Pulmonary artery endothelial cell (primary cell): ENCODE measurements around the gene COMTD1. TPM values are rescaled to one million over a fixed set of nuclear protein-coding genes. Genes with fewer than 3 reads are reported as not detected.
"Not testable (repeated sequence)": the region's sequence is repeated elsewhere in the genome, so short reads cannot be mapped to it uniquely, and the experiment has no call there.

Experiments used
- DNase-seq: peaks from one replicate; pipeline ENCODE4 v3.0.0-alpha.2; 2011; ENCODE audit warnings: low read depth, low spot score
- total RNA-seq: library from RNA; depleted of rRNA; stranded (reverse); fragments of >200 nt; gene quantifications from 2 replicates; pipeline ENCODE4 v1.2.3, GENCODE V29; 2014

Gene COMTD1
- total RNA-seq, 1 donor from 2014 or later, result 10.1 TPM

DNA sequence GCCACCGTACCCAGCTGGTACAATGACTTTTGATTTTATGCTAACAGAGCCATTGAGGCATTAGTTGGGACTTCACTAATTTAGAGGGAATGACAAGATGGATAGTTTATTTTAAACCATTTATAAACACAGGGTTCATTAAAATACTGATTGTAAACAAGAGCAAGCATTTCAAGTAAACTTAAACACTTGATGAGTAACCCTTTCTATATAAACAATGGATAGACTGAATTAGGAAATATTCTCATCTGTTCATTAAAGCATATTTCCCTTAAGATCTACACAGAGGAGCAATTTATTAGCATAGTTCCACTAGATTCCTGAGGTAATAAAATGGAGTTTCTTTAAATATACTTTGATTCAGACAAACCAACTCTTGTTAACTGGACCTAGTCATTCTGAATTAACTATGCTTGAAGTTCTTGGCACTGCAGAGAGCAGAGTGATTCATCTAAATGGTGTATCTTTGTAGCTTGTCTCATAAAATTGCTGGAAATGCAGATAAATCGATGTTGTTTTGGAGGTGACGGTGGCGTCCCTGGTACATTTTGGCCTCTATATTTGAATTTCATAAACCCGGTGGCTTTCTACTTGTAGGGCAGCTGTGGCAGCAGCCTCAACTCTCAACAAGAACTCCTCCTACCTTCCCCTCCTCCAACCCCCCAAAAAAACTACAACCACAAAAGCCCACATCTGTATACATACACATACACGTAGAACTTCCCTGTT lies 40.6 kb downstream of the COMTD1 start:
- no peak for DNase-seq

DNA sequence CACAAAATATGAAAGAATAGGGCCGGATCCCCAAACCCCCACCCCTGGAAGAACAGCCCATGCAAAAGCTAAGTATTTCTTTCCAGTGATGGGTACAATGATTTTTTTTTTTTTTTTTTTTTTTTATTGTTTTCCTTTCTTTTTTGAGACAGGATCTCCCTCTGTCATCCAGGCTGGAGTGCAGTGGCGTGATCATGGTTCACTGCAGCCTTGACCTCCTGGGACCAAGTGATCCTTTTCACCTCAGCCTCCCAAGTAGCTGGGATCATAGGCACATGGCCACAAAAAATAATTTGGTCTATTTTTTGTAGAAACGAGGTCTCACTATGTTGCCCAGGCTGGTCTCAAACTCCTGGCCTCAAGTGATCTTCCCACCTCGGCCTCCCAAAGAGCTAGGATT lies 41.1 kb downstream of the COMTD1 start:
- not testable (repeated sequence) for DNase-seq

DNA sequence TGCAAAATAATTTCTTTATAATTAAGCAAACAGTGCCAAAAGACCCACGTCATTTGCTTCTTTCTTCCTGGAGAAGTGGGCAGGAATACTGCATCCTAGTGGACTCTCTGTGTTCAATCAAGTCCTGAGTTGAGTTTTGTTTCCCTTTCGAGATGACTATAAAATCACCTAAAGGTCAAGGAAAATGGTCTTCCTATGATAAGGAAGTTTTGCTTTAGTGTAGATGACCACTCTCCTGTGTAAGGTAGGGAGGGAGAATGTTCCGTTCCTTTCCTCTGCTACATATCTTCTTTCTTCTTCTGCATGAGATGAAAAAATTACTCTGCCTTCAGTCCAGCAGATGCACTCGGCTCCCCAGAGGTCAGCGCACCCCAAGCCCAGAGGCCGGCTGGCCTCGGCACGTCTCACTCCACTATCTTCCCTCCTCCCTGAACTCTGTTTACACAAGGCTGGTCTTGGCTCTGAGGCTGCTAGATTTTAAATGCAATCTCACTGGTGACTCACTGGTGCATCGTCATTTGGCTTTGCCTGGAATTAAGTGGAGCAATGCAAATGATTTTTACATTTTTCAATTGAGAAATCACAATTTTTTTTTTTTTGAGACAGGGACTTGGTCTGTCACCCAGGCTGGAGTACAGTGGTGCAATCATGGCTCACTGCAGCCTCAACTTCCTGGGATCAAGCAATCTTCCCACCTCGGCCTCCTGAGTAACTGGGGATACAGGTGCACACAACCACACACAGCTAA lies 43.8 kb downstream of the COMTD1 start:
- no peak for DNase-seq

DNA sequence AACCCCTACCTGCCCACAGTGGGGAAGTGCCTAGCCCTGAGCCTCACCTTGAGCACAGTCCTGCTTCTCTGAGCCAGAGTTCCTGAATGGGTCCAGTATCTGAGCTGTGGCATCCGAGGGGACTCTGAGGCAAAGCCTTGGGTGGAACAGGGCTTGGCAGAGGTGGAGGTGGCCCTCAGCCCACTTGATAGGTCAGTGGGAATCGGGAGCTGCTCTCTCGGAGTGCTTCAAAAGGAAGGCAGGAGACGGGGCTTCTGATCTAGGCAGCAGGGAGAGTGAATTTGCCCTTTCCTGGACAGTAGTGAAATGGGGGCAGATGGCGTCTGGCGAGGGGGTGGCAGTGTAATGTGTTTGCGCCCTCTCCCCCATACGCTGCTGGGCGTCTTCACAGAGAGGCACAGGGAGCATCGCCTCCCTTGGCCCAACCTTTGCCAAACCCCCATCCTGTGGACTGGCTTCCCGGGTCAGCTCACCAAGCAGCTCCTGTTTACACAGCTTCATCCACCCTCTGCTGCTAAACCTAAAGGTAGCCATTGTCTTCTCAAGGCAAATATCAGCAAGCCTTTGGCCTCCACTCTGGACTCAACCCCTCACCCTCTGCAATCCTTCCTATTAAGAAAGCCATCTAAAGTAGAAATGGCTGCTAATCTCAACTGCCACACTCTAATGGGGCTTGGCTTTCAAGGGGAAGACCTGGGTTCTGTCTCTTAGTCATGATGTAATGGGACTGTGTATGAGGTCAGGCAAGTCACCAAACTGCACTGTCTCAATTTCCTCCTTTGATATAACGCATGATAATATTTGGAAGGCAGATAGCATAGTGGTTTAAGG lies 46.3 kb downstream of the COMTD1 start:
- no peak for DNase-seq

DNA sequence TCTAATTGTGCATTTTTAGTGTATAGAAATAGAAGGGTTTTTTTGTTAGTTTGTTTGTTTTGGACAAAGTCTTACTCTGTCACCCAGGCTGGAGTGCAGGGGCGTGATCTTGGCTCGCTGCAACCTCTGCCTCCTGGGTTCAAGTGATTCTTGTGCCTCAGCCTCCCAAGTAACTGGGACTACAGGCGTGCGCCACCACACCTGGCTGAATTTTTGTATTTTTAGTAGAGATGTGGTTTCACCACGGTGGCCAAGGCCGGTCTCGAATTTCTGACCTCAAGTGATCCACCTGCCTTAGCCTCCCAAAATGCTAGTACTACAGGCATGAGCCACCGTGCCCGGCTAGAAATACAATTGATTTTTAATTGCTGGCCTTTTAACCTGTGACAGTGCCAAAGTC lies 47.2 kb downstream of the COMTD1 start:
- not testable (repeated sequence) for DNase-seq

DNA sequence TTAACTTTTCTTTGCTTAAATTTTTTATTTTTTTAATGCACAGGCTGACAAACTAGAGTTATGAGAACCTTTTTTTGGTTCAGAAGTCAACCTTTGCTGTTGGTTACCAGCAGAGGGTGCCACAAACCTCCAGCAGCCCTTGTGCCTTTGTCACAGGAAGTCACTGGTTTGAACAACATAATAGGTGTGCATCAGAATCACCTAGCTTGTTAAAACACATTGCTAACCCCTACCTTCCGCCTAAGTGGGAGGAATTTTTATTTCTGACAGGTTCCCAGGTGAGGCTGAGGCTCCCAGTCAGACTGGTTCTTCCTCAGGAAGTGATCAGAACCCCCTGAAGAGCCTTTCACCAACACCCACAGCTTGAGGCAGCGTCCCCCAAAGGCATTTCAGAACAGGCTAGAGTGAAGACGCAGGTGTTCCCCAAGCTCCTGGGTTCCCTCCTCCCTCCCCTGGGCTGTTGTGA lies 47.8 kb downstream of the COMTD1 start:
- DNase-seq, result no peak

DNA sequence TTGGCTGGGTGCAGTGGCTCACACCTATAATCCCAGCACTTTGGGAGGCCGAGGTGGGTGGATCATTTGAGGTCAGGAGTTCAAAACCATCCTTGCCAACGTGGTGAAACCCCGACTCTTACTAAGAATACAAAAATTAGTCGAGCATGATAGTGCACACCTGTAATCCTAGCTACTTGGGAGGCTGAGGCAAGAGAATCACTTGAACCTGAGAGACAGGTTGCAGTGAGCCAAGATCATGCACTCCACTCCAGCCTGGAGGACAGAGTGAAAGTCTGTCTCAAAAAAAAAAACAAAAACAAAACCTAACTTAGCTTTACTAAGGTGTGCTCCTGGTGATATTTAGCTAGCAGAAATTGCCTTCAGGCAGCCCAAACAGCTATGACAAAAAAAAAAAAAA lies 49.4 kb downstream of the COMTD1 start:
- DNase-seq, result no peak

Other genes starting within 250 kb of the COMTD1 start
- gene SAMD8, start 124.3 kb downstream of the COMTD1 start, total RNA-seq, result 28.4 and 32.0 TPM in 2 replicates
- gene VDAC2, start 25.2 kb downstream of the COMTD1 start, total RNA-seq, result 144 and 171 TPM in 2 replicates
- gene ZNF503, start 165.8 kb upstream of the COMTD1 start, total RNA-seq, result 0.71 and 1.3 TPM in 2 replicates
- gene LRMDA, start 195.7 kb upstream of the COMTD1 start, total RNA-seq, result 7.2 and 14.6 TPM in 2 replicates